ENCODE results near the gene FAM25A.
"Not testable (repeated sequence)": the region's sequence is repeated elsewhere in the genome, so short reads cannot be mapped to it uniquely, and the experiment has no call there.

Gene FAM25A

GRCh38 chr10:87026747-87027508 lies 6.8 kb downstream of the FAM25A start:
- not testable (repeated sequence) for ATAC-seq (ENCODE audit: low read depth); H3K4me3 Mint-ChIP-seq; H3K9me3 Mint-ChIP-seq; DNase-seq (ENCODE audit: low spot score in 2 of 2); H3K4me1 Mint-ChIP-seq; H3K27ac Mint-ChIP-seq; H3K36me3 Mint-ChIP-seq; H3K27me3 Mint-ChIP-seq

- H3K27me3 Mint-ChIP-seq; H3K9me3 Mint-ChIP-seq; H3K27ac Mint-ChIP-seq; H3K36me3 Mint-ChIP-seq; H3K4me1 Mint-ChIP-seq; ATAC-seq (ENCODE audit: low read depth); H3K4me3 Mint-ChIP-seq; DNase-seq (ENCODE audit: low spot score in 2 of 2): not testable (repeated sequence)
Measured at GRCh38 chr10:87030419-87030818, 10.3 kb downstream of the FAM25A start.

- Mint-ChIP-seq H3K4me3 (no peak overlapping the region), H3K27ac (no peak overlapping the region), H3K9me3 (no peaks in the 10 kb centered on the region), H3K36me3 (no peaks in the 10 kb centered on the region), H3K4me1 (no peaks in the 10 kb centered on the region), H3K27me3 (no peaks in the 10 kb centered on the region)
- DNase-seq (ENCODE audit: low spot score in 2 of 2) (no peak), ATAC-seq (ENCODE audit: low read depth) (no peak)
Measured at GRCh38 chr10:87030912-87031635, 11.0 kb downstream of the FAM25A start.

GRCh38 chr10:87036623-87037022 lies 16.5 kb downstream of the FAM25A start:
- Mint-ChIP-seq H3K4me1 (no peaks in the 10 kb centered on the region), H3K36me3 (peaks cover 2% of the 10 kb centered on the region), H3K4me3 (no peak overlapping the region), H3K9me3 (no peaks in the 10 kb centered on the region), H3K27me3 (no peaks in the 10 kb centered on the region), H3K27ac (no peak overlapping the region)
- no peak for DNase-seq (ENCODE audit: low spot score in 2 of 2)
- no peak for ATAC-seq (ENCODE audit: low read depth)

- no peaks in the 10 kb centered on the region for H3K27me3 Mint-ChIP-seq
Measured at GRCh38 chr10:87038286-87038717, 18.2 kb downstream of the FAM25A start.

GRCh38 chr10:87038786-87039185 lies 18.7 kb downstream of the FAM25A start:
- H3K4me1 Mint-ChIP-seq: no peaks in the 10 kb centered on the region
- no peak overlapping the region for H3K4me3 Mint-ChIP-seq
- H3K27ac Mint-ChIP-seq: no peak overlapping the region
- no peak for DNase-seq (ENCODE audit: low spot score in 2 of 2)
- H3K27me3 Mint-ChIP-seq: no peaks in the 10 kb centered on the region
- no peaks in the 10 kb centered on the region for H3K9me3 Mint-ChIP-seq
- ATAC-seq (ENCODE audit: low read depth): no peak
- peaks cover 7% of the 10 kb centered on the region for H3K36me3 Mint-ChIP-seq

More at GRCh38 chr10:87038286-87038717, 18.2 kb downstream of the FAM25A start:
- no peaks in the 10 kb centered on the region for H3K9me3 Mint-ChIP-seq
- H3K4me3 Mint-ChIP-seq: no peak overlapping the region
- H3K36me3 Mint-ChIP-seq: peaks cover 7% of the 10 kb centered on the region
- H3K4me1 Mint-ChIP-seq: no peaks in the 10 kb centered on the region
- ATAC-seq (ENCODE audit: low read depth) (no peak), DNase-seq (ENCODE audit: low spot score in 2 of 2) (no peak)
- no peak overlapping the region for H3K27ac Mint-ChIP-seq

- not testable (repeated sequence) for H3K27ac Mint-ChIP-seq; H3K27me3 Mint-ChIP-seq; H3K4me3 Mint-ChIP-seq; H3K4me1 Mint-ChIP-seq; ATAC-seq (ENCODE audit: low read depth); H3K9me3 Mint-ChIP-seq; DNase-seq (ENCODE audit: low spot score in 2 of 2)
- peaks cover 21% of the 10 kb centered on the region for H3K36me3 Mint-ChIP-seq
Measured at GRCh38 chr10:87043579-87043978, 23.5 kb downstream of the FAM25A start.

- Mint-ChIP-seq H3K27ac (no peak overlapping the region), H3K9me3 (no peaks in the 10 kb centered on the region), H3K27me3 (no peaks in the 10 kb centered on the region), H3K4me1 (no peaks in the 10 kb centered on the region), H3K4me3 (no peak overlapping the region), H3K36me3 (peaks cover 24% of the 10 kb centered on the region)
- DNase-seq (ENCODE audit: low spot score in 2 of 2) (no peak), ATAC-seq (ENCODE audit: low read depth) (no peak)
Measured at GRCh38 chr10:87045434-87045938, 25.4 kb downstream of the FAM25A start.

- no peak overlapping the region for H3K27ac Mint-ChIP-seq
Measured at GRCh38 chr10:87053111-87053510, 33.0 kb downstream of the FAM25A start.

GRCh38 chr10:87053577-87054181 lies 33.6 kb downstream of the FAM25A start:
- Mint-ChIP-seq H3K36me3 (peaks cover 19% of the 10 kb centered on the region), H3K4me1 (no peaks in the 10 kb centered on the region), H3K27ac (no peak overlapping the region), H3K9me3 (no peaks in the 10 kb centered on the region), H3K27me3 (no peaks in the 10 kb centered on the region), H3K4me3 (no peak overlapping the region)
- ATAC-seq (ENCODE audit: low read depth): no peak
- DNase-seq (ENCODE audit: low spot score in 2 of 2): no peak

More at GRCh38 chr10:87053111-87053510, 33.0 kb downstream of the FAM25A start:
- ATAC-seq (ENCODE audit: low read depth) (no peak), DNase-seq (ENCODE audit: low spot score in 2 of 2) (no peak)
- Mint-ChIP-seq H3K4me3 (no peak overlapping the region), H3K9me3 (no peaks in the 10 kb centered on the region), H3K27me3 (no peaks in the 10 kb centered on the region), H3K36me3 (peaks cover 17% of the 10 kb centered on the region), H3K4me1 (no peaks in the 10 kb centered on the region)

- DNase-seq (ENCODE audit: low spot score in 2 of 2) (no peak), ATAC-seq (ENCODE audit: low read depth) (no peak)
- Mint-ChIP-seq H3K36me3 (peaks cover 18% of the 10 kb centered on the region), H3K27ac (no peak overlapping the region), H3K9me3 (no peaks in the 10 kb centered on the region), H3K4me3 (no peak overlapping the region), H3K27me3 (no peaks in the 10 kb centered on the region), H3K4me1 (no peaks in the 10 kb centered on the region)
Measured at GRCh38 chr10:87054373-87055295, 34.5 kb downstream of the FAM25A start.

- H3K36me3 Mint-ChIP-seq: peaks cover 20% of the 10 kb centered on the region
Measured at GRCh38 chr10:87058171-87058570, 38.1 kb downstream of the FAM25A start.

GRCh38 chr10:87059401-87059800 lies 39.3 kb downstream of the FAM25A start:
- H3K27me3 Mint-ChIP-seq: no peaks in the 10 kb centered on the region
- peak overlapping the region; percentile 48 for H3K27ac Mint-ChIP-seq
- H3K4me3 Mint-ChIP-seq: no peak overlapping the region
- DNase-seq (ENCODE audit: low spot score in 2 of 2) (no peak), ATAC-seq (ENCODE audit: low read depth) (no peak)
- peaks cover 26% of the 10 kb centered on the region for H3K36me3 Mint-ChIP-seq
- H3K4me1 Mint-ChIP-seq: no peaks in the 10 kb centered on the region
- no peaks in the 10 kb centered on the region for H3K9me3 Mint-ChIP-seq

More at GRCh38 chr10:87058171-87058570, 38.1 kb downstream of the FAM25A start:
- H3K9me3 Mint-ChIP-seq: no peaks in the 10 kb centered on the region
- no peaks in the 10 kb centered on the region for H3K27me3 Mint-ChIP-seq
- ATAC-seq (ENCODE audit: low read depth) (no peak), DNase-seq (ENCODE audit: low spot score in 2 of 2) (no peak)
- no peaks in the 10 kb centered on the region for H3K4me1 Mint-ChIP-seq
- H3K27ac Mint-ChIP-seq: no peak overlapping the region
- H3K4me3 Mint-ChIP-seq: no peak overlapping the region

All from memory B cell (primary cell).